Stimulated activated CD4-positive, alpha-beta T cell treated with anti-CD3 and anti-CD28 coated beads, TNF-alpha, amount 100 ng/mL, for 4 hours (primary cell): ENCODE results near the gene KIR2DL1.
"Not testable (repeated sequence)": the region's sequence is repeated elsewhere in the genome, so short reads cannot be mapped to it uniquely, and the experiment has no call there.

Experiments
- DNase-seq, 3 experiments: peaks; one replicate each; pipeline ENCODE4 v3.0.0-alpha.2; 2020; ENCODE audit warnings: low read depth in 3 of 3

KIR2DL1 gene

GRCh38 chr19:54817670-54818536, 48.3 kb downstream of the KIR2DL1 start:
- DNase-seq, result no peak

GRCh38 chr19:54824416-54824815, 54.8 kb downstream of the KIR2DL1 start:
- DNase-seq, result not testable (repeated sequence)

GRCh38 chr19:54825326-54825725, 55.7 kb downstream of the KIR2DL1 start:
- DNase-seq, result not testable (repeated sequence)

GRCh38 chr19:54828064-54828463, 58.5 kb downstream of the KIR2DL1 start:
- DNase-seq, result not testable (repeated sequence)

GRCh38 chr19:54832496-54832895, 62.9 kb downstream of the KIR2DL1 start, which contains the start of gene KIR2DS4:
KIR2DS4 (plus strand) TSS chr19:54832676.
- DNase-seq, result not testable (repeated sequence)
